Loucy (cell line): Measurements from ENCODE around the gene CC2D1A.

ENCODE experiments used
- H2AFZ ChIP-seq: fragments of 200-600 bp; sonication (generic); 2 replicates; pipeline ENCODE4 v1.6.0; 2016; ENCODE audit warnings: antibody characterized with exemption, mild to moderate bottlenecking, low read length, moderate library complexity
- H3F3A ChIP-seq: fragments of 200-600 bp; 2 replicates; pipeline ENCODE4 v1.6.0; 2016; ENCODE audit warnings: antibody characterized with exemption, low read depth, mild to moderate bottlenecking
- H3K27me3 ChIP-seq: fragments of 200-600 bp; sonication (generic); 2 replicates; pipeline ENCODE4 v1.6.1; 2014; ENCODE audit warnings: low read length, mild to moderate bottlenecking; ENCODE audit not compliant: insufficient read depth, poor library complexity, severe bottlenecking
- H3K36me3 ChIP-seq: fragments of 200-600 bp; sonication (generic); 2 replicates; pipeline ENCODE4 v1.6.1; 2016; ENCODE audit warnings: low read length; ENCODE audit not compliant: insufficient read depth
- H3K4me1 ChIP-seq: fragments of 200-600 bp; sonication (generic); 2 replicates; pipeline ENCODE4 v1.5.1; 2014; ENCODE audit warnings: low read length, mild to moderate bottlenecking; ENCODE audit not compliant: insufficient read depth, poor library complexity, severe bottlenecking
- H3K4me2 ChIP-seq: fragments of 200-600 bp; sonication (generic); 2 replicates; pipeline ENCODE4 v1.6.0; 2014; ENCODE audit warnings: antibody characterized with exemption, low read length, low read depth, mild to moderate bottlenecking; ENCODE audit not compliant: poor library complexity, severe bottlenecking
- H3K4me3 ChIP-seq: fragments of 200-600 bp; sonication (generic); 2 replicates; pipeline ENCODE4 v1.5.1; 2014; ENCODE audit warnings: low read length, mild to moderate bottlenecking, mixed read lengths; ENCODE audit not compliant: poor library complexity, severe bottlenecking
- H3K79me2 ChIP-seq: fragments of 200-600 bp; sonication (generic); 2 replicates; pipeline ENCODE4 v1.6.1; 2014; ENCODE audit warnings: low read length; ENCODE audit not compliant: insufficient read depth
- H3K9ac ChIP-seq: fragments of 200-600 bp; sonication (generic); 2 replicates; pipeline ENCODE4 v1.6.0; 2014; ENCODE audit warnings: mild to moderate bottlenecking, low read depth, low read length, moderate library complexity; ENCODE audit not compliant: poor library complexity, severe bottlenecking
- H3K9me2 ChIP-seq: fragments of 200-600 bp; sonication (generic); replicated peaks from 2 replicates; pipeline ENCODE4 v1.6.1; 2016; ENCODE audit warnings: low read depth, low read length, mixed read lengths
- H3K9me3 ChIP-seq: fragments of 200-600 bp; sonication (generic); 2 replicates; pipeline ENCODE4 v1.6.1; 2014; ENCODE audit warnings: mild to moderate bottlenecking, antibody characterized with exemption, low read length, low read depth; ENCODE audit not compliant: insufficient read depth
- H4K20me1 ChIP-seq: fragments of 200-600 bp; sonication (generic); 2 replicates; pipeline ENCODE4 v1.6.0; 2014; ENCODE audit warnings: antibody characterized with exemption, low read length, mild to moderate bottlenecking; ENCODE audit not compliant: insufficient read depth, poor library complexity, severe bottlenecking
- EZH2phosphoT487 ChIP-seq: fragments of 200-600 bp; IDR thresholded peaks from 2 replicates; pipeline ENCODE4 v1.6.1; 2018; ENCODE audit warnings: antibody characterized with exemption, mild to moderate bottlenecking, moderate library complexity, borderline replicate concordance
- TF ChIP-seq, protein P1 (sequence below): fragments of 200-600 bp; sonication (generic); conservative IDR thresholded peaks from 2 replicates; pipeline ENCODE4 v1.5.1; 2014; ENCODE audit warnings: mild to moderate bottlenecking, antibody characterized with exemption, low read length

CC2D1A gene

DNA sequence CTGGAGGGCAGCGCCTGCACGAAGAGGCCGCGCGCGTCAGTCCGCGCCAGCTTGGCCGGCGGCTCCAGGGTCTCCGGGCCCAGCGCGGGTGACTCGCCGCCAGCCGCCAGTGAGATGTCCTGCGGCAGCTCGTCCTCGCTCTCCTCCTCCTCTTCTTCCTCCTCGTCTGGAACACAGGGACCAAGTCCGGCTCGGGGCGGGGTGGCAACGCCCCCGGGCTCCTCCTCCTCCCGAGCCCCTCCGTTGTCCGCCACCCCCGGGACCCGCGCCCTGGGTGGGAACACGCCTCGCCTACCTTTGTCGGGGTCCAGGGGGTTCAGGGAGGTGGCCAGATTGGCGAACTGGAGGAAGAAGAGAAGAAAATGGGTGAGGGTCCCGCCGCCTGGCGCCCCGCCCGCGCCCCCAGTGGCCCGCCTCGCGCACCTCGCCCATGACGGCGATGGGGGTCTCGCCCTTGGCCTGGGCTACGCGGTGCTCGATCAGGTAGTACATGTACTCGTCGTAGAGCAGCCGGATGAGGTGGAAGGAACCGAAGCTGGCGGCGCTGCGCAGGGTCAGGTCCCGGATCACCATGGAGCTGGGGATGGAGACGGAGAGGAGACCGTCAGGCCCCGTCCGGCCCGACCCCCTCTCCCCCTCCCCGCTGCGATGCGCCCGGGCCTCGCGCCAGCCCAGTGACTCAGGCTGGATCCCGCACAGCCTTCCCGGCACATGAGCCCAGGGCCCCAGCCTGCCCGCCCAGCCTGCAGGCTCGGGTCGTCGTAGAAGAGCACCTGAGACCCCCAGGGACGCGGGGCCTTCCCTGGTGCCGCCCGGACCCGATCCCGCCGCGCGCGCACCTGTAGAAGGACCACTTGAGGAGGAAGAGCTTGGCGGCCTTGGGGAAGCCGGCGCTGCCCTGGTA is 57.0 kb downstream of the CC2D1A start:
- Histone ChIP-seq H3K9ac (no peak overlapping the region), H3K36me3 (peaks cover 33% of the 10 kb centered on the region; the same call in 1 of the 2 replicates), H3K79me2 (peaks cover 8% of the 10 kb centered on the region; the same call in 1 of the 2 replicates), H3F3A (no peaks in the 10 kb centered on the region), H3K4me2 (no peak overlapping the region), H3K9me3 (no peaks in the 10 kb centered on the region), H3K27me3 (no peaks in the 10 kb centered on the region), H2AFZ (no peak overlapping the region), H4K20me1 (peaks cover 11% of the 10 kb centered on the region), H3K9me2 (no peaks in the 10 kb centered on the region), H3K4me3 (no peak overlapping the region), H3K4me1 (no peaks in the 10 kb centered on the region)
- TF ChIP-seq, protein P1, sequence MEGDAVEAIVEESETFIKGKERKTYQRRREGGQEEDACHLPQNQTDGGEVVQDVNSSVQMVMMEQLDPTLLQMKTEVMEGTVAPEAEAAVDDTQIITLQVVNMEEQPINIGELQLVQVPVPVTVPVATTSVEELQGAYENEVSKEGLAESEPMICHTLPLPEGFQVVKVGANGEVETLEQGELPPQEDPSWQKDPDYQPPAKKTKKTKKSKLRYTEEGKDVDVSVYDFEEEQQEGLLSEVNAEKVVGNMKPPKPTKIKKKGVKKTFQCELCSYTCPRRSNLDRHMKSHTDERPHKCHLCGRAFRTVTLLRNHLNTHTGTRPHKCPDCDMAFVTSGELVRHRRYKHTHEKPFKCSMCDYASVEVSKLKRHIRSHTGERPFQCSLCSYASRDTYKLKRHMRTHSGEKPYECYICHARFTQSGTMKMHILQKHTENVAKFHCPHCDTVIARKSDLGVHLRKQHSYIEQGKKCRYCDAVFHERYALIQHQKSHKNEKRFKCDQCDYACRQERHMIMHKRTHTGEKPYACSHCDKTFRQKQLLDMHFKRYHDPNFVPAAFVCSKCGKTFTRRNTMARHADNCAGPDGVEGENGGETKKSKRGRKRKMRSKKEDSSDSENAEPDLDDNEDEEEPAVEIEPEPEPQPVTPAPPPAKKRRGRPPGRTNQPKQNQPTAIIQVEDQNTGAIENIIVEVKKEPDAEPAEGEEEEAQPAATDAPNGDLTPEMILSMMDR, result no peak
- no peak for TF ChIP-seq EZH2phosphoT487

DNA sequence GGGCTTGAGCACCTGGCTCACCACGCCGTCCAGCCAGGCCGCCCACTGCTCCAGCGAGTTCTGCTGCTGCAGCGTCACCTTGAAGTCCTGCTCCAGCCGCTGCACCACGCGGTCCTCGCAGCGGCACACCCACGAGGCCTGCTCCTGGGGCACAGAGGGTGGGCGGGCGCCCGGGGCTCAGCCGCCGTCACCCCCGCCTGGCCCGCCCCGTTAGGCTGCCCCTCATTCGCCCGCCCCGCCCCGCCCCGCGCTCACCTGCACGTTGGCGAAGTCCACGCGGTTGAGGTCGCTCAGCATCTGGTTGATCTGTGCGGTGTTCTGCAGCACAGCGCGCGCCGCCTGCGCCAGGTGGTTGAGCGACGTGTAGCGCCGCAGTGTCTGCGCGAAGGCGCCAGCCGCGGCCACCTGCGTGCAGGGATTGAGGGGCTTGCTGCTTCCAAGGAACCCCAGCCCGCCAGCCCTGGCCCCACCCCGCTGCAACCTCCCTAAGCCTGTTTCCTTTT is 57.7 kb downstream of the CC2D1A start:
- Histone ChIP-seq H3K9ac (no peak overlapping the region), H3K36me3 (peaks cover 26% of the 10 kb centered on the region; the same call in 1 of the 2 replicates), H3K4me2 (no peak overlapping the region), H3K27me3 (no peaks in the 10 kb centered on the region), H3K9me3 (no peaks in the 10 kb centered on the region), H3K4me1 (no peaks in the 10 kb centered on the region), H4K20me1 (peaks cover 9% of the 10 kb centered on the region), H3K4me3 (no peak overlapping the region), H3F3A (no peaks in the 10 kb centered on the region), H3K79me2 (peaks cover 1% of the 10 kb centered on the region; the same call in 1 of the 2 replicates), H3K9me2 (no peaks in the 10 kb centered on the region), H2AFZ (no peak overlapping the region)
- TF ChIP-seq EZH2phosphoT487, result no peak
- TF ChIP-seq, protein P1, result no peak

DNA sequence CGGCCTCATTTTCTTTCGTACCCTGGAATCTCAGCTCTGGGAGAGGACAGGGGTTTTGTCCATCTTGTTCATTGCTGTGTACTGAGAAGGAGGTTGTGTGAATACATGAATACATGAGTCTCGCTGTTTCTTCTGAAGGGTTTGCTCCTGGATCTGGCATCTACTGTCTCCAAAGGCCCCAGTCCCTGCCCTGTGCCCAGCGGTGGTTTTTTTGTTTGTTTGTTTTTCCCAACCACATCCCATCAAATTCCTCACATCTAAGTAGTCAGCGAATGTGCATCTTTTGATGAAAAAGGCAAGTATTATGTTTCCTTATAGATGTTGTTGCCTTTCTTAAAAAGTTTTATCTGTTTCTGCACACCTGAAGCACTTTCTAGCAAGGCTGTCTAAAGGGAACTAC is 58.8 kb downstream of the CC2D1A start:
- H3K4me1 ChIP-seq, result no peaks in the 10 kb centered on the region
- no peaks in the 10 kb centered on the region for H3K79me2 ChIP-seq
- no peak overlapping the region for H3K4me2 ChIP-seq
- no peaks in the 10 kb centered on the region for H3F3A ChIP-seq
- no peak overlapping the region for H3K9ac ChIP-seq
- no peak overlapping the region for H2AFZ ChIP-seq
- H4K20me1 ChIP-seq, result no peaks in the 10 kb centered on the region
- H3K27me3 ChIP-seq, result no peaks in the 10 kb centered on the region
- H3K9me2 ChIP-seq, result no peaks in the 10 kb centered on the region
- H3K4me3 ChIP-seq, result no peak overlapping the region
- TF ChIP-seq, protein P1, result no peak
- TF ChIP-seq EZH2phosphoT487, result no peak
- no peaks in the 10 kb centered on the region for H3K9me3 ChIP-seq
- peaks cover 21% of the 10 kb centered on the region; the same call in 1 of the 2 replicates for H3K36me3 ChIP-seq
